GM21576 (cell line): Measurements from ENCODE around the gene EIF4E1B.
"Not testable (repeated sequence)": the region's sequence is repeated elsewhere in the genome, so short reads cannot be mapped to it uniquely, and the experiment has no call there.

Source experiments
- ATAC-seq: cut with Tn5 transposase; IDR thresholded peaks from one replicate; pipeline ENCODE4 v1.9.1; 2021; ENCODE audit warnings: mild to moderate bottlenecking, moderate library complexity; ENCODE audit not compliant: unreplicated experiment

Gene EIF4E1B, protein sequence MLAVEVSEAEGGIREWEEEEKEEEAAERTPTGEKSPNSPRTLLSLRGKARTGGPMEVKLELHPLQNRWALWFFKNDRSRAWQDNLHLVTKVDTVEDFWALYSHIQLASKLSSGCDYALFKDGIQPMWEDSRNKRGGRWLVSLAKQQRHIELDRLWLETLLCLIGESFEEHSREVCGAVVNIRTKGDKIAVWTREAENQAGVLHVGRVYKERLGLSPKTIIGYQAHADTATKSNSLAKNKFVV

DNA sequence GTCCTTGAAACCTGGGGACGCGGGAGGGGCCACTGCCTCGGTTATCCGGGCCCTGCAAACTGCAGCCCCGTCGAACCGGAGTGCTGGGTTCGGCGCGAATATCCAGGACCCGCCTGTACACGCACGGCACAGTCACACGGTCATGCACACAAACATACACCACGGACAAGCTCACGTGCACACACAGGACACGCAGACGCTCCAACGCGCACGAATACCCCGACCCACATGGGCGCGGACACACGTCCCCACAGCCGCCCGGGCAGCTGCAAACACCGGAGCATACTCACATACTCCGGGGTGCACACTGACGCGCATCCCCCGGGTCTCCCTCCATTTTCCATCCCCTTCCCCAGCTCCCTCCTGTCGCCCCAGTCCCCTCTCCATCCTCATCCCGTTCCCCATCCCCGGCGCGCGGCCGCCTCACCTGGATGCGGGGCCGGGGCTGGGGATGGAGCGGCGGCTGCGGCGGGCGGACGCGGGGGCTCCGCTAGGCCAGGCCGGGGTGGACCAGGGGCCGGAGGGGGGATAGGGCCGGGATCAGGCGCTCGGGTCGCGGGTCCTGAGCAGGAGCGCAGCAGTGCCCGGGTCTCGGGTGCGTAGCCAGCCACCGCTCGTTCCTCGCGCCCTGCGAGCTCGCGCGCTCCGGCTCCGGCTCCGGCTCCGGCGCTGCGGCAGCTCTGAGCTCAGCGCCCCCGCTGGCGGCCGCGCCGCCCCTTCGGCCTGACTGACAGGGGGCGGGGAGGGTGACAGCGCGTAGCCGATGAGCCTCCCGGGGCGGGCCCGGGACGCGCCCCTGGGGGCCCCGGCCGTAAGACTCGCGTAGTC lies at the start of gene EIF4E1B, which contains the start of gene SNCB:
EIF4E1B (plus strand) TSS at position 823 of the 828 bp plus-strand sequence. CDS start 12,113 bp downstream, outside the sequence.
SNCB (minus strand) TSS at position 682 of the 828 bp plus-strand sequence. CDS start 880 bp downstream, outside the sequence.
- ATAC-seq: no peak

DNA sequence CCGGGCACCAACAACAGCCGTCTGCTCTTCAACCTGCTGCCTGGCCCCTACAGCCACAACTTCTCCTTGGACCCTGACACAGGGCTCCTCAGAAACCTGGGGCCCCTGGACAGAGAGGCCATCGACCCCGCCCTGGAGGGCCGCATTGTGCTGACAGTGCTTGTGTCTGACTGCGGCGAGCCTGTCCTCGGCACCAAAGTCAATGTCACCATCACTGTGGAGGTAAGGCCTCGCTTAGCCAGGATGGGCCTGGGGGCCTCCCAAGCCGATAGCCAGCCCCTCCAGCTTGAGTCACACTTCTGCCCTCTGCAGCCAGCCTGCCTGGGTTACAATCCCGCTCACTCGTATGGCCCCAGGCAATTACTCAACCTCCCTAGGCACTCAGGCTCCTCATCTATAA lies 49.1 kb upstream of the EIF4E1B start:
- ATAC-seq: no peak

DNA sequence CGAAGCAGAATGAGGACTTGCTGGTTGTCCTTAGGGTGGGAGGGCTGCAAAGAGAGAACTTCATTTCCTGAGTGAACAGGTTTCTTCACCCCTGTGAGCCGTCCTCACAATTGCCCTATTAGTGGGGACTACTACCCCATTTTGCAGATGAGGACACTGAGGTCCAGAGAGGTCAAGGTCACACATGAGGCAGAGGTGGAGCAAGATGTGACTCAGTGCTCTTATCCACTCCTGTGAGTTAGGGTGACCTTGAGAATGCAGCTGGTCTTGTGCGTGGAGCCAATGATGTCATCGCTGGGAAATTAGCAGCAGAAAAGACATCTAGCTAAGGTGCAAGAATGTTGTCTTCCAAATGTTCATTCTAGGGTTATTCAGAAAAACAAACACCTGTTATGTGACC lies 47.4 kb upstream of the EIF4E1B start:
- ATAC-seq: no peak

DNA sequence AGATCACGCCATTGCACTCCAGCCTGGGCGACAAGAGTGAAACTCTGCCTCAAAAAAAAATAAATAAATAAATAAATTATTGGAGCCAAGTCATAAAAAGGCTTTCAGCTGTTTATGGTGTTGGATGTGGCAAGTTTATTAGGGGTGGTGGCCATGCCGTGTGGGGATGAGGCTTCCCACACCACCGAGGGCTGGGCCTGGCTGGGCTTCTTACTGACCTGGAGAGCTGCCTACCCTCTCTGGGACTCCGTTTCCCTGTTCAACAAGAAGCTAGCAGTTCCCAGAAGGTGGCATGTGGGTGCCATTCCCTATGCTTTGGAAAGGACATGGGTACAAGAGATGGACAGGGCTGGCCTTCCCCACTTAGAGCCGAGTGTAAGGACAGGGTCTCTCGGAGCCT lies 43.1 kb upstream of the EIF4E1B start:
- no peak for ATAC-seq

DNA sequence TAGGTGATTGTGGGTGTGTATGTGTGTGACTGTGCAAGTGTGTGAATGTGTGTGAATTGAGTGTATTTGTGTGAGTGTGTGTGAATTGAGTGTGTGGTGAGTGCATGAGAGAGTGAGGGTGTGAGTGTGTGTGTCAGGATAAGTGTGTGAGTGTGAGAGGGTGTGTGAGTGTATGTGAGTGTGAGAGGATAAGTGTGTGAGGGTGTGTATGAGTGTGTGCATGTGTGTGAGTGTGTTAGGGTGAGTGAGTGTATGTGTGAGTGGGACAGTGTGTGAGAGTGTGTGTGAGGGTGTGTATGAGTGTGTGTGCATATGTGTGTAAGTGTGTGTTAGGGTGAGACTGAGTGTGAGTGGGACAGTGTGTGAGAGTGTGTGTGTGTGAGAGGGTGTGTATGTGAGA lies 42.2 kb upstream of the EIF4E1B start:
- no peak for ATAC-seq

DNA sequence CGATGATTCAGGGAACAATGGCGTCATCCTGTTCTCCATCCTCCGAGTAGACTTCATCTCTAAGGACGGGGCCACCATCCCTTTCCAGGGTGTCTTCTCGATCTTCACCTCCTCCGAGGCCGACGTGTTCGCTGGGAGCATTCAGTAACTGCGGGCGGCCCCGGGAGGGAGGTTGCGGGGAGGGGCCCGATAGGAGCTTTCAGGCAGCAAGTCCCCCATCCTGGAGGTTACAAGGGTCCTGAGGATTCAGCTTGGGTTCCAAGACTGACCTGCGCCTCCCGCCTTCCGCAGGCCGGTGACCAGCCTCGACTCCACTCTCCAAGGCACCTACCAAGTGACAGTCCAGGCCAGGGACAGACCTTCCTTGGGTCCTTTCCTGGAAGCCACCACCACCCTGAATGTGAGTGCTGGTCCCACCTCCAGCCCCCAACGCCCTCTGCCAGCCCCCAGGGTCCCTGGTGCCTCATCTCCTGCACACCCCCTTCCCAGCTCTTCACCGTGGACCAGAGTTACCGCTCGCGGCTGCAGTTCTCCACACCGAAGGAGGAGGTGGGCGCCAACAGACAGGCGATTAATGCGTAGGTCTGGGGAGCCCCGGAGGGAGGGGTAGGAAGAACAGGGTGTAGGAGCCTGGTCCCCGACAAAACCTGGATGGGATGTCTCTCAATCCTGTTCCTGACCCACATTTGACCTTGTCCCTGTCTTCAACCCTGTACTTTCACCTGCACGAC lies 41.3 kb upstream of the EIF4E1B start:
- ATAC-seq: no peak

DNA sequence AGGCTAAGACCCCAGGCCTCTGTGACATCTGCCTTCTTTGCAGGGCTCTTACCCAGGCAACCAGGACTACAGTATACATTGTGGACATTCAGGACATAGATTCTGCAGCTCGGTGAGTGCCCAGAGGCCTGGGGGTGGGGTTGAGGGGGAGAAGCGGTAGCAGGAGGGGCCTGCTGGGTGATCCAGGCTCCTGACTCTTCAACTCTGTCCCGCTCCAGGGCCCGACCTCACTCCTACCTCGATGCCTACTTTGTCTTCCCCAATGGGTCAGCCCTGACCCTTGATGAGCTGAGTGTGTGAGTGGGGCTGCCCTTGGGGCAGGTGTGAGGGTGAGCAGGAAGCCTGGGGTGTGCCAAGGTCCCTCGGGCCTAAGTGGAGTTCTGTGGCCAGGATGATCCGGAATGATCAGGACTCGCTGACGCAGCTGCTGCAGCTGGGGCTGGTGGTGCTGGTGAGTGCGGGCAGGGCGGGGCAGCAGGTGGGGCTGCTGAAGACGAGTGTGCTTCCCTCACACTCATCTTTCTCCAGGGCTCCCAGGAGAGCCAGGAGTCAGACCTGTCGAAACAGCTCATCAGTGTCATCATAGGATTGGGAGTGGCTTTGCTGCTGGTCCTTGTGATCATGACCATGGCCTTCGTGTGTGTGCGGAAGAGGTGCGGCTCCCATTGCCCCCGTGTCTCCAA lies 40.3 kb upstream of the EIF4E1B start:
- no peak for ATAC-seq

DNA sequence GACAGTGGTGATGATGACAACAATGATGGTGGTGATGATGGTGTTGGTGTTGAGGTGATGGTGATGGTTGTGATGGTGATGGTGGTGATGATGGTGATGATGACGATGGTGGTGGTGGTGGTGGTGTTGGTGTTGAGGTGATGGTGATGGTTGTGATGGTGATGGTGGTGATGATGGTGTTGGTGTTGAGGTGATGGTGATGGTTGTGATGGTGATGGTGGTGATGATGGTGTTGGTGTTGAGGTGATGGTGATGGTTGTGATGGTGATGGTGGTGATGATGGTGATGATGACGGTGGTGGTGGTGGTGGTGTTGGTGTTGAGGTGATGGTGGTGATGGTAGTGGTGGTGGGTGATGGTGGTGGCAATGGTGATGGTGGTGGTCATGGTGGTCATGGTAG lies 38.8 kb upstream of the EIF4E1B start:
- not testable (repeated sequence) for ATAC-seq

DNA sequence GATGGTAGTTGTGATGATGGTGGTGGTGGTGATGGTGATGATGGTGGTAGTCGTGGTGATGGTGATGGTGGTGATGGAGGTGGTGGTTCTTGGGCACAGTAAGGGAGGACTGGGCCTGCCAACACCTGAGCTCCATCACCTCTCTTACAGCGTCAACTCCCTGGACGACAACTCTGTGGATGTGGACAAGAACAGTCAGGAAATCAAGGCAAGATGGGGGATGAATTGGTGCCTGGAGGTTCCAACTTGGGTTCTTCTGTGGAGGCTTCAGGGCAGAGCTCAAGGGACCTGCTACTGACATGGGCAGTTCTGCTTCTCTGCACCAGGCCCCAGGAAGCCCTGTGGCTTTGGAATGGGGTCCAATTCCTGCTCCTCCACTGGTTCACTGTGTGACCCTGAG lies 37.9 kb upstream of the EIF4E1B start:
- no peak for ATAC-seq

DNA sequence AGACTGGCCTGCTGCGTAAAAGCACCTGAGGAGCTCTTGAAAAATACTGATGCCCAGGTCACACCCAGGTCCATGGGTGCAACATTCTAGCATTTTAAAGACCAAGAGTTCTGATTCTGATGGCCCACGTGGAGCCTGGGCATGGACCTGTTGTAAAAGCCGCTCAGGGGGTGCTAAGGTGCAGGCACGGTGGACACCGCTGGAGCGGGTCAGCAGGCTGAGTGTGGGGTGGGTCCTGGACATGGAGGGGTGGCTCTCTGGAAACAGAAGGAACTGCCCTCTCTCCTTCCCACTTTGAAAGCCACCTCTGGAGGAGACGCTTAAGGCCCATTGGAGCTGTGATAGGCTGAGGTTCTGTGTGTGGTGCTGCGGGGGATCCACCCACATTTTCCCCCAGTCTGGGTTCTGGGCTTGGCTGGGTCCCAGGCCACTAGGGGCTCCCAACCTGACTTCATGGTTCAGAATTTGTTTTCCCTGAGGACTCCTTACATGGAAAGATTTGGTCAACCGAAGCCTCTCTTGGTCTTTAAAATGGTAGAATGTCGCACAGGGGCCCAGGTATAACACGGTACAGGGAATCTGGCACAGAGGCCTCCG lies 37.1 kb upstream of the EIF4E1B start:
- no peak for ATAC-seq

DNA sequence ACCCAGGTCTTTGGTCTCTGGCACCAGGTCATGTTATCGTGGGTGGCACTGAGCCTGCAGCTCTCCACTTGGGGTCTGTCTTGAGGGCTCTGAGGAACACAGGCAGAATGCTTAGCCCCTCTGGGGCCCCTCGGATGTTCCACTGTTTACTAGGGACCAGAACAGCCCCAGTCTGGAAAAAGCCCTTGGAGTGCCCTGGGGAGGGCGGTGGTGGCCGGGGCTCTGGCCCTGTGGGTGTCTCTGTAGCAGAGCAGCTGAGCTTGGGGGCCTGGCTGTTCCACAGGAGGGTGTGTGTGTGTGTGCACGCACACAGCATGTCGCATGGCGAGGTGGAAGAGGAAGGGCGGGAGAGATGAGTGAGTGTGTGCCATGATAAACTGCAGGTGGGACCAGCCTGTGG lies 35.9 kb upstream of the EIF4E1B start:
- no peak for ATAC-seq

DNA sequence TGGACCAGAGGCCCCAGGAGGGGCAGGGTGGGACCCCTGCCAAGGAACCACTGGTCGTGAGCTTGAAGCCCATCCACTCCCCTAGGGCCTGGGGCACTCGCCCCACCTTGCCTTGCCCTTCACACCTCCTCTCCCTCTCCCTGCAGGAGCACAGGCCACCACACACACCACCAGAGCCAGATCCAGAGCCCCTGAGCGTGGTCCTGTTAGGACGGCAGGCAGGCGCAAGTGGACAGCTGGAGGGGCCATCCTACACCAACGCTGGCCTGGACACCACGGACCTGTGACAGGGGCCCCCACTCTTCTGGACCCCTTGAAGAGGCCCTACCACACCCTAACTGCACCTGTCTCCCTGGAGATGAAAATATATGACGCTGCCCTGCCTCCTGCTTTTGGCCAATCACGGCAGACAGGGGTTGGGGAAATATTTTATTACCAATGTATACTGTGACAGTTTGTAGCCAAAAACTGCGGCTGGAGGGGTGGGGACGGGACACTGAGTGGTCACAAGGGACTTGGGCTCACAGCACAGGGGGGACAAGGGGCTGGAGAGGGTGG lies 35.0 kb upstream of the EIF4E1B start:
- ATAC-seq: no peak

DNA sequence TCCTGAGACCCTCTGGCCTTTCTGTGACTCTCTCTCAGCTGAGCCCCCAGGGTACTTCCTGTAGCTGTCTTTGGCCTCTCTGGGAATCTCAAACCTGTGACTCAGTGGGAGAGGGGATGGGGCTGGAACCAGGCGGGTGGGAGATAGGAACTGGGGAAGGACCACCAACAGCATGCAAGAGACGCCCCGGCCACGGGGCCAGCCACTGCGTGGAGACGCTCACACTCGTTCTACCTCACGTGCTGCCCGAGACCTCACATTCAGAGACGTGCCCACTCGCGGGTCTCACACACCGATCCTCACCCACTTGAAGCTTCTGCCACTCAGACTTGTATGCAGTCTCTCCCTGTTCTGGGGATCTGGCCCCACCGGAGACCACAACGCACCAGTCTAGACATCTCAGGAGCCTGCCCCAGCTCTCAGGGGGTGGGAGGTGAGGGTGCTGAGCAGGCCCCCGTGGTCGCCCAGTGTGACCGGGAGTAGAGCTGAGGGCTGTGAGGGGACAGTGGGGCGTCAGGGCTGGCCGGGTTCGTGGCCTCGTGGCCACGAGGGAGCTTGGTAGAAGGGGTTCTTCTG lies 34.3 kb upstream of the EIF4E1B start:
- ATAC-seq: no peak

DNA sequence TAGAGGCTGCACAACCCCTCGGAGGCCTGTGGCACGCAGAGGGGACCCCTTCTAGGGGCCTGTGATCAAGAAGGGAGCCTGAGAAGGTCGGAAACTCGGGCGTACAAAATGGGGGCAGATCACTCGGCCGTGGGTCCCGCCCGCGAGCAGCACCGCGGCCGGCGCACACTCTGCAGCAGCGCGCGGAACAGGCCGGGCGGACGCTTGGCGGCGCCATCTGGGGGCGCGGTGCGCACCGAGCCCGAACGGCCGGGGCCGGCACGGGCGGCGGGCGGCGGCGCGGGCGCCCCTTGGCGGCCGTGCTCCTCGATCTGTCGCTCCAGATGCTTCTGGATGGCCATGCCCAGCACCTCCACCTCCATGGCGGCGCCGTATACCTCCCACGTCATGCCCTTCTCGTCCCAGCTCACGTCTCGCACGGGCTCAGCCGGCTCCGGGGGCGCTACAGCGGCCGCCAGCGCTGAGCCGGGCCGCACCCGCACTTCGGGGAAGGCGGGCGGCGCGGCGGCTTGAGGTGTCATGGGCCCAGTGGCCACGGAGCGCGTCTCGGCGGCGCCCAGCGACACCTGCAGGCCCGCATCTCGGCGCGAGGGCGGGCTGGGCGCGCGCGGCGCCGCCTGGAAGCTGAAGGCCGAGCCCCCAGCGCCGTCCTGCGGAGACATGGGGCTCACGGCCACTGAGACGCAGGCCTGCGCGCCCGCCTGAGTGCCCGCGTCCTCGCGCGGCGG lies 33.6 kb upstream of the EIF4E1B start:
- ATAC-seq: peak; percentile 63

DNA sequence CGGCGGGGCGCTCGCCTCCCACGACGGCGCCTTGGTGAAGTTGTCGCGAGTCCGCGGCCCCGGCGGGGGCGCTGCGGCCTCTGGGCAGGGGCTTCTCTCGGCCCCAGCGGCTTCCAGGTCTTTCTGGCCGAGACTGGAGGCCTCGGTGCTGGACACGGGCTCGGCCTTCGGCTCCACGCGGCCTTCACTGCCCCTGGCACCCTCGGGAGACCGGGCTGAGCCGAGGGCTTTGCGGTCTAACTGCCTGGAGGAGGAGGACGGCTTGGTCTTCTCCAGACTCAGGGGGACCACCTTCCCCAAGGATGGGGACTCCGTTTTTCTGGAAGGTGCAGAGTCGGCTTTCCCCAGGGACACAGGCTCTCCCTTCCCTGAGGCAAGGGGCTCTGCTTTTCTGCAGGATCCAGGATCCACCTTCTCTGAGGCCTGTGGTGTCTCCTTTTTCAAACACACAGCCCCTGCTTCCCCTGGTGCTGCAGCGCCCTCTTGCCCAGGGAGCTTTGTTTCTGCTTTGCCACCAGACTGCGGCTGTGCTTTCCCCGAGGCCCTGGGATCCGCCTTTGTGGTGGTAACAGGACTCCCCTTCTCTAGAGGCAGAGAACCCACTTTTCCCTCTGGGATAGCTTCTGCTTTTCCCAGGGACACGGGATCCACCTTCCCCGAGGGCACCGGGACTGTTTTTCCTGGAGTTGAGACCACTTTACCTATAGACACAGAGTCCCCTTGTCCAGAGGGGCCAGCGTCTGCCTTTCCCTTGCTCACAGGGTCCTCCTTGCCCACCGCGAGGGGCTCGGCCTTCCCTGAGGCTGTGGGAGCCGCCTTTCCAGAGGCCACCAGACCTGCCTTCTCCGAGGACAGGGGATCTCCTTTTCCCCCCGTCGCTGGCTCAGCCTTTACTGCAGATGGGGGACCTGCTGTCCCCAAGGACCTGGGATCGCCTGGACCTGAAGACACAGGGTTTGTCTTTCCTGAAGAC lies 32.8 kb upstream of the EIF4E1B start:
- no peak for ATAC-seq

DNA sequence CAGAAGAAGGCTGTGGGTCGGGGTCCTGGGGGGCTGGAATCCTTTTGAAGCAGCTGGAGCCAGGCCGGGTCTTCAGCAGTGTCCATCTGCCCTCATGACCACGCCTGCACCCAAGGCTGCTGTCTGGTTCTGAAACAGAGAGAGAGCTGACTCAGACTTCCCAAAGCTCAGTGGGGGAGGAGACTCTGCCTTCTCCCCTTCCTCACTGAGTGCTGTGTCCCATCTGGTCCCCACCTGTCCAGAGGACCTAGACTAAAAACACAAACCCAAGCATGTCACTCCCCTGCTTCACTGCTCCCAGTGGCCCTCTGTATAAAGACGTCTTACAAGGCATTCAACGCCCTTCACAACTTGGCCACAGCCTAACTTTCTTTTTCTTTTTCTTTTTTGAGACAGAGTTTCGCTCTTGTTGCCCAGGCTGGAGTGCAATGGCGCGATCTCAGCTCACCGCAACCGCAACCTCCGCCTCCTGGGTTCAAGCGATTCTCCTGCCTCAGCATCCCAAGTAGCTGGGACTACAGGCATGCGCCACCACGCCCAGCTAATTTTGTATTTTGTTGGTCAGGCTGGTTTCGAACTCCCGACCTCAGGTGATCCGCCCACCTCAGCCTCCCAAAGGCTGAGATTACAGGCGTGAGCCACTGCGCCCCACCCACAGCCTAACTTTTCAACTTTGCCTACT lies 30.6 kb upstream of the EIF4E1B start:
- ATAC-seq: not testable (repeated sequence)

DNA sequence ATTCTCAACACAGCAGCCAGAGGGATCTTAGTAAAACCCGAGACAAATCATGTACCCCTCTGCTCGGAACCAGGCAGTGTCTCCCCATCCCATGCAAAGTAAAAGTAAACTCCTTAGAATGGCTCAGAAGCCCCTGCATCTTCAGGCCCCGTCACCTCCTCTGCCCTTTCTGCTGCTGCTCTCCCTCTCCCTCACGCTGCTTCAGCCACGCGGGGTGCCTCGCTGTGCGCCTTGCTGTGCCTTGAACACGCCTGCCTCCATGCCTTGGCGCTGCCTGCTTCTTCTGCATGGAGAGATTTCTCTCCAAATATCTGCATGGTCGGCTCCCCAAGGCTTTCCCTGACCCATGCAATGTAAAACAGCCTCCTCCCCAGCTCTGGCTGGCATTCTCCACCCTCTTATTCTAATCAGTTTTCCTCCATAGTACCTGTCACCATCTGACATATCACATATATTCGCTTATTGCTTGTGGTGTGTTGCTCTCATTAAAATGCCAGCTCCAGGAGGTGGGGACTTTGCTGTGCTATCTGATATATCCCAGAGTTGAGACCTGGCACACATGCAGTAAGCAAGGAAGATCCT lies 28.5 kb upstream of the EIF4E1B start:
- ATAC-seq: no peak
